ENCODE results near the gene ZNF619. TPM values are rescaled to one million over a fixed set of nuclear protein-coding genes. Genes with fewer than 3 reads are reported as not detected.

Gene ZNF619
- polyA plus RNA-seq, 1 donor from 2014 or later, result 3.7 TPM

- Mint-ChIP-seq H3K4me1 (peaks cover 0 to 5% (median 1%) of the 10 kb centered on the region in 3 donors), H3K4me3 (no peak overlapping the region), H3K9me3 (peaks cover 0 to 7% (median 7%) of the 10 kb centered on the region in 3 donors), H3K27me3 (no peaks in the 10 kb centered on the region), H3K36me3 (peaks cover 50% of the 10 kb centered on the region), H3K27ac (no peak overlapping the region)
These were observed 55.3 kb downstream of the ZNF619 start for GRCh38 chr3:40532252-40532651.

GRCh38 chr3:40534283-40534682 lies 57.4 kb downstream of the ZNF619 start:
- peaks cover 0 to 2% (median 0%) of the 10 kb centered on the region in 3 donors for H3K4me1 Mint-ChIP-seq
- H3K4me3 Mint-ChIP-seq, result no peak overlapping the region
- H3K36me3 Mint-ChIP-seq, result peaks cover 46% of the 10 kb centered on the region
- peaks cover 4 to 13% (median 7%) of the 10 kb centered on the region in 3 donors for H3K9me3 Mint-ChIP-seq
- no peaks in the 10 kb centered on the region for H3K27me3 Mint-ChIP-seq
- H3K27ac Mint-ChIP-seq, result no peak overlapping the region

Other genes with a start within 250 kb of the ZNF619 start
- 84.0 TPM for gene EIF1B, start 167.4 kb upstream of the ZNF619 start, polyA plus RNA-seq
- 0.21 TPM for gene ENTPD3, start 89.9 kb upstream of the ZNF619 start, polyA plus RNA-seq
- 1,483 TPM for gene RPL14, start 19.8 kb upstream of the ZNF619 start, polyA plus RNA-seq
- 3.1 TPM for gene ZNF620, start 28.9 kb downstream of the ZNF619 start, polyA plus RNA-seq
- gene ZNF621, start 47.8 kb downstream of the ZNF619 start, polyA plus RNA-seq, result 3.8 TPM